ENCODE measurements around the gene TMC4. TPM values are rescaled to one million over a fixed set of nuclear protein-coding genes. Genes with fewer than 3 reads are reported as not detected.
"Not testable (repeated sequence)": the region's sequence is repeated elsewhere in the genome, so short reads cannot be mapped to it uniquely, and the experiment has no call there.

TMC4 gene
- total and polyA plus RNA-seq, 4 donors, result 0.23 to 2.4 (median 1.4) TPM

DNA sequence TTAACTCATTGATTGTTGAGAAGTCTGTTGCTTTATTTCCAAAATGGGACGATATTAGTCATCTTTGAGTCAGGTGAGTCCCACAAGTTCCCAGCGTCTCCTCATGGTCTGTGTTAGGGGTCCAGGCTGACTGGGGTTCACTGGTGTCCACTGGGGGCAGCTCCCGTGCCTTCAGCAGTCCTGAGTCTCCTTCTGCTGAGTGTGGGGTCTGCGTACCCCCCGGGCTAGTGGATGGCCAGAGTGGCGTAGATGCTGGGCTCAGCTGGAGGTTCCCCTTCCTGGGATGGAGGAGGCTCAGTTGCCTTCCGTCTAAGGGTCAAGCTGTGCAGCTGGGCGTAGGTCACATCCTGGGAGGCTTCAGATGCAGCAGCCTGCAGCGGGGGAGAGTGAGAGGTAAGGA, 43.9 kb upstream of the TMC4 start:
- Histone ChIP-seq H3K4me1 (ENCODE audit: control insufficient read depth in 4 of 4, insufficient read depth in 4 of 4, low read length in 3 of 4) (no peaks in the 10 kb centered on the region), H3K27ac (ENCODE audit: low read depth in 1 of 2, low read length in 2 of 2) (no peak overlapping the region), H3K9me3 (ENCODE audit: control insufficient read depth in 4 of 4, low read length in 3 of 4) (no peaks in the 10 kb centered on the region), H3K27me3 (ENCODE audit: control insufficient read depth in 4 of 4, insufficient read depth in 4 of 4, low read length in 3 of 4) (no peaks in the 10 kb centered on the region), H3K9ac (ENCODE audit: low read depth in 1 of 2, low read length in 2 of 2) (no peak overlapping the region), H3K36me3 (ENCODE audit: control insufficient read depth in 4 of 4, insufficient read depth in 3 of 4, low read depth in 1 of 4, low read length in 3 of 4) (no peaks in the 10 kb centered on the region), H3K4me3 (ENCODE audit: low read depth in 1 of 3, low read length in 3 of 3) (no peak overlapping the region)
- no peak for DNase-seq (ENCODE audit: low spot score)
- TF ChIP-seq HNF4G (IDR thresholded peaks at IDR 0.05) (no peak), TAF1 (conservative IDR thresholded peaks at IDR 0.05) (no peak), GABPA (IDR thresholded peaks at IDR 0.05 in 1 of 2, conservative IDR thresholded peaks at IDR 0.05 in 1 of 2) (no peak), HNF4A (conservative IDR thresholded peaks at IDR 0.05) (no peak), NR2F2 (IDR thresholded peaks at IDR 0.05) (no peak), EGR1 (IDR thresholded peaks at IDR 0.05; ENCODE audit: low read depth in 2 of 2) (no peak), JUND (IDR thresholded peaks at IDR 0.05) (no peak), FOXA2 (IDR thresholded peaks at IDR 0.05) (no peak)
- TF ChIP-seq, protein P1, sequence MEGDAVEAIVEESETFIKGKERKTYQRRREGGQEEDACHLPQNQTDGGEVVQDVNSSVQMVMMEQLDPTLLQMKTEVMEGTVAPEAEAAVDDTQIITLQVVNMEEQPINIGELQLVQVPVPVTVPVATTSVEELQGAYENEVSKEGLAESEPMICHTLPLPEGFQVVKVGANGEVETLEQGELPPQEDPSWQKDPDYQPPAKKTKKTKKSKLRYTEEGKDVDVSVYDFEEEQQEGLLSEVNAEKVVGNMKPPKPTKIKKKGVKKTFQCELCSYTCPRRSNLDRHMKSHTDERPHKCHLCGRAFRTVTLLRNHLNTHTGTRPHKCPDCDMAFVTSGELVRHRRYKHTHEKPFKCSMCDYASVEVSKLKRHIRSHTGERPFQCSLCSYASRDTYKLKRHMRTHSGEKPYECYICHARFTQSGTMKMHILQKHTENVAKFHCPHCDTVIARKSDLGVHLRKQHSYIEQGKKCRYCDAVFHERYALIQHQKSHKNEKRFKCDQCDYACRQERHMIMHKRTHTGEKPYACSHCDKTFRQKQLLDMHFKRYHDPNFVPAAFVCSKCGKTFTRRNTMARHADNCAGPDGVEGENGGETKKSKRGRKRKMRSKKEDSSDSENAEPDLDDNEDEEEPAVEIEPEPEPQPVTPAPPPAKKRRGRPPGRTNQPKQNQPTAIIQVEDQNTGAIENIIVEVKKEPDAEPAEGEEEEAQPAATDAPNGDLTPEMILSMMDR (IDR thresholded peaks at IDR 0.05; ENCODE audit: low read depth, low read length, missing input control), result no peak
- TF ChIP-seq, protein P2, sequence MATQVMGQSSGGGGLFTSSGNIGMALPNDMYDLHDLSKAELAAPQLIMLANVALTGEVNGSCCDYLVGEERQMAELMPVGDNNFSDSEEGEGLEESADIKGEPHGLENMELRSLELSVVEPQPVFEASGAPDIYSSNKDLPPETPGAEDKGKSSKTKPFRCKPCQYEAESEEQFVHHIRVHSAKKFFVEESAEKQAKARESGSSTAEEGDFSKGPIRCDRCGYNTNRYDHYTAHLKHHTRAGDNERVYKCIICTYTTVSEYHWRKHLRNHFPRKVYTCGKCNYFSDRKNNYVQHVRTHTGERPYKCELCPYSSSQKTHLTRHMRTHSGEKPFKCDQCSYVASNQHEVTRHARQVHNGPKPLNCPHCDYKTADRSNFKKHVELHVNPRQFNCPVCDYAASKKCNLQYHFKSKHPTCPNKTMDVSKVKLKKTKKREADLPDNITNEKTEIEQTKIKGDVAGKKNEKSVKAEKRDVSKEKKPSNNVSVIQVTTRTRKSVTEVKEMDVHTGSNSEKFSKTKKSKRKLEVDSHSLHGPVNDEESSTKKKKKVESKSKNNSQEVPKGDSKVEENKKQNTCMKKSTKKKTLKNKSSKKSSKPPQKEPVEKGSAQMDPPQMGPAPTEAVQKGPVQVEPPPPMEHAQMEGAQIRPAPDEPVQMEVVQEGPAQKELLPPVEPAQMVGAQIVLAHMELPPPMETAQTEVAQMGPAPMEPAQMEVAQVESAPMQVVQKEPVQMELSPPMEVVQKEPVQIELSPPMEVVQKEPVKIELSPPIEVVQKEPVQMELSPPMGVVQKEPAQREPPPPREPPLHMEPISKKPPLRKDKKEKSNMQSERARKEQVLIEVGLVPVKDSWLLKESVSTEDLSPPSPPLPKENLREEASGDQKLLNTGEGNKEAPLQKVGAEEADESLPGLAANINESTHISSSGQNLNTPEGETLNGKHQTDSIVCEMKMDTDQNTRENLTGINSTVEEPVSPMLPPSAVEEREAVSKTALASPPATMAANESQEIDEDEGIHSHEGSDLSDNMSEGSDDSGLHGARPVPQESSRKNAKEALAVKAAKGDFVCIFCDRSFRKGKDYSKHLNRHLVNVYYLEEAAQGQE (IDR thresholded peaks at IDR 0.05), result no peak
- WGBS, result 92% methylated on average over 9 of the region's 9 CpGs

DNA sequence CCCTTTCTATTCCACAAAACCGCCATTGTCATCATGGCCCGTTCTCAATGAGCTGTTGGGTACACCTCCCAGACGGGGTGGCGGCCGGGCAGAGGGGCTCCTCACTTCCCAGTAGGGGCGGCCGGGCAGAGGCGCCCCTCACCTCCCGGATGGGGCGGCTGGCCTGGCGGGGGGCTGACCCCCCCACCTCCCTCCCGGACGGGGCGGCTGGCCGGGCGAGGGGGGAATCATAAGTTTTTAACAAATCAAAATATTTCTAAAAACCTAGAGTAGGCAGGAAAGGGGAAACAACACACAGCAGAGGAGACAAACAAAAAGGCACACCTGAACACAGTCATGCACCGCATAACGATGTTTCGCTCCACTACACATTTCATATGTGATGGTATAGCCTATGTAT, 41.8 kb upstream of the TMC4 start:
- not testable (repeated sequence) for H3K27ac ChIP-seq (ENCODE audit: low read depth in 1 of 2, low read length in 2 of 2)

DNA sequence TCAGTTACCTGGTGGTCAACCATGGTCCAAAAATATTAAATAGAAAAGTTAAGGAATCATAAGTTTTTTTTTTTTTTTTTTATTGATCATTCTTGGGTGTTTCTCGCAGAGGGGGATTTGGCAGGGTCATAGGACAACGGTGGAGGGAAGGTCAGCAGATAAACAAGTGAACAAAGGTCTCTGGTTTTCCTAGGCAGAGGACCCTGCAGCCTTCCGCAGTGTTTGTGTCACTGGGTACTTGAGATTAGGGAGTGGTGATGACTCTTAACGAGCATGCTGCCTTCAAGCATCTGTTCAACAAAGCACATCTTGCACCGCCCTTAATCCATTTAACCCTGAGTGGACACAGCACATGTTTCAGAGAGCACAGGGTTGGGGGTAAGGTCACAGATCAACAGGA, 41.3 kb upstream of the TMC4 start:
- not testable (repeated sequence) for H3K27me3 ChIP-seq (ENCODE audit: control insufficient read depth in 4 of 4, insufficient read depth in 4 of 4, low read length in 3 of 4); DNase-seq (ENCODE audit: low spot score); H3K9ac ChIP-seq (ENCODE audit: low read depth in 1 of 2, low read length in 2 of 2); H3K27ac ChIP-seq (ENCODE audit: low read depth in 1 of 2, low read length in 2 of 2); H3K9me3 ChIP-seq (ENCODE audit: control insufficient read depth in 4 of 4, low read length in 3 of 4); H3K36me3 ChIP-seq (ENCODE audit: control insufficient read depth in 4 of 4, insufficient read depth in 3 of 4, low read depth in 1 of 4, low read length in 3 of 4); H3K4me3 ChIP-seq (ENCODE audit: low read depth in 1 of 3, low read length in 3 of 3)
- 42% methylated on average over 5 of the region's 5 CpGs for WGBS
- H3K4me1 ChIP-seq (ENCODE audit: control insufficient read depth in 4 of 4, insufficient read depth in 4 of 4, low read length in 3 of 4), result peaks cover 6 to 23% (median 15%) of the 10 kb centered on the region in 4 donors

More for the DNA sequence above, 41.8 kb upstream of the TMC4 start:
- H3K36me3 ChIP-seq (ENCODE audit: control insufficient read depth in 4 of 4, insufficient read depth in 3 of 4, low read depth in 1 of 4, low read length in 3 of 4); H3K9ac ChIP-seq (ENCODE audit: low read depth in 1 of 2, low read length in 2 of 2); H3K27me3 ChIP-seq (ENCODE audit: control insufficient read depth in 4 of 4, insufficient read depth in 4 of 4, low read length in 3 of 4); H3K9me3 ChIP-seq (ENCODE audit: control insufficient read depth in 4 of 4, low read length in 3 of 4); H3K4me3 ChIP-seq (ENCODE audit: low read depth in 1 of 3, low read length in 3 of 3); DNase-seq (ENCODE audit: low spot score): not testable (repeated sequence)
- H3K4me1 ChIP-seq (ENCODE audit: control insufficient read depth in 4 of 4, insufficient read depth in 4 of 4, low read length in 3 of 4), result peaks cover 2 to 18% (median 10%) of the 10 kb centered on the region in 4 donors
- 98% methylated on average over 13 of the region's 19 CpGs for WGBS
